Sigmoid colon (tissue), 4 donors: Measurements from ENCODE around the gene SYTL2.

Source experiments
- POLR2AphosphoS5 ChIP-seq, 4 donors: sonication (generic); formaldehyde crosslinking; IDR thresholded peaks; one replicate each; pipeline ENCODE4 v1.6.1; 2017; ENCODE audit warnings: antibody characterized with exemption in 4 of 4
- TF ChIP-seq, protein P1 (sequence below), 4 experiments: fragments of 450-650 bp in 3 of 4; fragments of 200-600 bp in 1 of 4; IDR thresholded peaks; one replicate each; pipeline ENCODE4 v1.5.1; 2016 to 2019; ENCODE audit warnings: antibody characterized with exemption in 4 of 4, mild to moderate bottlenecking in 3 of 4, moderate library complexity in 2 of 4

DNA sequence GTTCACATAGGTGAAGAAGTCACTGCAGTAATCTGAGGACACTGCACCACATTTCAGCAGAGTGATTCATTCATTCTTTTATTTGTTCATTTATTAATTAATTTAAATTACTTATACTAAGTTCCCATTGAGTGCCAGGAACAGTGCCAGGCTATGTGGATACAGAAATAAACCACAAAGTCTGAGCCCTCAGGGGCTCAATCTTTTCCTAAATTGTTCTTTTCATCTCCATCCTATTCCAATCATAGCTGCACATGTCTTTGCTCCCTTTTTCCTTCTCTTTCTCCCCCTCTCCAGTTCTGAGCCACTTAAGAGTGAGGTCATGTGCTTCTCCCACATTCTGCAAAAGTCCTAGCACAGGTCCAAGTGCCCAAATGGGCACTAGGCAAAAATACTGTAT, 4.9 kb downstream of the SYTL2 start:
- TF ChIP-seq, protein P1, sequence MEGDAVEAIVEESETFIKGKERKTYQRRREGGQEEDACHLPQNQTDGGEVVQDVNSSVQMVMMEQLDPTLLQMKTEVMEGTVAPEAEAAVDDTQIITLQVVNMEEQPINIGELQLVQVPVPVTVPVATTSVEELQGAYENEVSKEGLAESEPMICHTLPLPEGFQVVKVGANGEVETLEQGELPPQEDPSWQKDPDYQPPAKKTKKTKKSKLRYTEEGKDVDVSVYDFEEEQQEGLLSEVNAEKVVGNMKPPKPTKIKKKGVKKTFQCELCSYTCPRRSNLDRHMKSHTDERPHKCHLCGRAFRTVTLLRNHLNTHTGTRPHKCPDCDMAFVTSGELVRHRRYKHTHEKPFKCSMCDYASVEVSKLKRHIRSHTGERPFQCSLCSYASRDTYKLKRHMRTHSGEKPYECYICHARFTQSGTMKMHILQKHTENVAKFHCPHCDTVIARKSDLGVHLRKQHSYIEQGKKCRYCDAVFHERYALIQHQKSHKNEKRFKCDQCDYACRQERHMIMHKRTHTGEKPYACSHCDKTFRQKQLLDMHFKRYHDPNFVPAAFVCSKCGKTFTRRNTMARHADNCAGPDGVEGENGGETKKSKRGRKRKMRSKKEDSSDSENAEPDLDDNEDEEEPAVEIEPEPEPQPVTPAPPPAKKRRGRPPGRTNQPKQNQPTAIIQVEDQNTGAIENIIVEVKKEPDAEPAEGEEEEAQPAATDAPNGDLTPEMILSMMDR (IDR thresholded peaks at IDR 0.05) = no peak
- TF ChIP-seq POLR2AphosphoS5 (IDR thresholded peaks at IDR 0.05) = no peak
